ENCODE results near the gene VAT1. TPM values are rescaled to one million over a fixed set of nuclear protein-coding genes. Genes with fewer than 3 reads are reported as not detected.

VAT1 gene
- total RNA-seq, 2 donors from 2014 or later = 91.5 to 158 TPM

- no peak for DNase-seq (ENCODE audit: low spot score)
- no peak overlapping the region for H3K4me3 ChIP-seq
- H3K27ac ChIP-seq = no peak overlapping the region
- no peaks in the 10 kb centered on the region for H3K36me3 ChIP-seq
- ATAC-seq (ENCODE audit: insufficient number of reproducible peaks, low FRiP score, low read depth) = no peak
- H3K9me3 ChIP-seq = no peaks in the 10 kb centered on the region
- H3K4me1 ChIP-seq (ENCODE audit: control insufficient read depth in 1 of 2, low read depth in 2 of 2) = peaks cover 0 to 9% of the 10 kb centered on the region in 2 donors
- no peaks in the 10 kb centered on the region for H3K27me3 ChIP-seq (replicated peaks; ENCODE audit: insufficient read depth)
- TF ChIP-seq CTCF (IDR thresholded peaks at IDR 0.05) = no peak
Measured at GRCh38 chr17:43027091-43028032, 5.2 kb upstream of the VAT1 start.

- DNase-seq (ENCODE audit: low spot score) = no peak
- Histone ChIP-seq H3K4me1 (ENCODE audit: control insufficient read depth in 1 of 2, low read depth in 2 of 2) (peaks cover 0 to 9% of the 10 kb centered on the region in 2 donors), H3K36me3 (no peaks in the 10 kb centered on the region), H3K27ac (peak overlapping the region in 1 of 2 donors; percentile 7), H3K4me3 (no peak overlapping the region), H3K9me3 (no peaks in the 10 kb centered on the region), H3K27me3 (replicated peaks; ENCODE audit: insufficient read depth) (no peaks in the 10 kb centered on the region)
- ATAC-seq (ENCODE audit: insufficient number of reproducible peaks, low FRiP score, low read depth) = no peak
- no peak for TF ChIP-seq CTCF (IDR thresholded peaks at IDR 0.05)
Measured at GRCh38 chr17:43026595-43026994, 4.4 kb upstream of the VAT1 start.

- H3K36me3 ChIP-seq = no peaks in the 10 kb centered on the region
- H3K9me3 ChIP-seq = no peaks in the 10 kb centered on the region
- no peaks in the 10 kb centered on the region for H3K27me3 ChIP-seq (replicated peaks; ENCODE audit: insufficient read depth)
- no peak for TF ChIP-seq CTCF (IDR thresholded peaks at IDR 0.05)
- ATAC-seq (ENCODE audit: insufficient number of reproducible peaks, low FRiP score, low read depth) (no peak), DNase-seq (ENCODE audit: low spot score) (no peak)
- H3K4me3 ChIP-seq = no peak overlapping the region
- peak overlapping the region; percentile 3 to 7 for H3K27ac ChIP-seq
- H3K4me1 ChIP-seq (ENCODE audit: control insufficient read depth in 1 of 2, low read depth in 2 of 2) = peaks cover under 1 to 10% of the 10 kb centered on the region in 2 donors
Measured at GRCh38 chr17:43025766-43026537, 3.8 kb upstream of the VAT1 start.

- no peak overlapping the region for H3K27ac ChIP-seq
- DNase-seq (ENCODE audit: low spot score) (no peak), ATAC-seq (ENCODE audit: insufficient number of reproducible peaks, low FRiP score, low read depth) (no peak)
- H3K27me3 ChIP-seq (replicated peaks; ENCODE audit: insufficient read depth) = no peaks in the 10 kb centered on the region
- no peaks in the 10 kb centered on the region for H3K36me3 ChIP-seq
- H3K4me3 ChIP-seq = peak overlapping the region; percentile 76
- peaks cover 6 to 17% of the 10 kb centered on the region in 2 donors for H3K4me1 ChIP-seq (ENCODE audit: control insufficient read depth in 1 of 2, low read depth in 2 of 2)
- no peak for TF ChIP-seq CTCF (IDR thresholded peaks at IDR 0.05)
- no peaks in the 10 kb centered on the region for H3K9me3 ChIP-seq
Measured at GRCh38 chr17:43025290-43025657, 3.1 kb upstream of the VAT1 start.

All from thoracic aorta (tissue), 2 donors.